Thymus (tissue), 11 donors: Measurements from ENCODE around the gene PUM2. TPM values are rescaled to one million over a fixed set of nuclear protein-coding genes. Genes with fewer than 3 reads are reported as not detected.

Source experiments
- DNase-seq, 9 donors: peaks; one replicate each; pipeline ENCODE4 v3.0.0-alpha.2; 2013; ENCODE audit warnings: low spot score in 9 of 9, low read depth in 6 of 9, missing footprints in 1 of 9
- H3K27ac ChIP-seq, 2 donors: one replicate each; pipeline ENCODE4 v1.5.1; 2013; ENCODE audit warnings: control low read depth in 1 of 2, low read depth in 1 of 2, low read length in 1 of 2, mild to moderate bottlenecking in 1 of 2, moderate library complexity in 1 of 2
- H3K27me3 ChIP-seq, 2 donors: one replicate each; pipeline ENCODE4 v1.5.1; 2013; ENCODE audit warnings: low read length in 1 of 2; ENCODE audit not compliant: control insufficient read depth in 2 of 2, insufficient read depth in 1 of 2
- H3K36me3 ChIP-seq, 2 donors: one replicate each; pipeline ENCODE4 v1.5.1; 2013; ENCODE audit warnings: low read length in 1 of 2, mild to moderate bottlenecking in 1 of 2, moderate library complexity in 1 of 2; ENCODE audit not compliant: control insufficient read depth in 2 of 2, insufficient read depth in 2 of 2
- H3K4me1 ChIP-seq, 2 donors: one replicate each; pipeline ENCODE4 v1.5.1; 2013; ENCODE audit warnings: low read length in 2 of 2; ENCODE audit not compliant: control insufficient read depth in 2 of 2, insufficient read depth in 2 of 2
- H3K4me3 ChIP-seq, 2 donors: one replicate each; pipeline ENCODE4 v1.5.1; 2013; ENCODE audit warnings: low read length in 2 of 2, control low read depth in 1 of 2, mild to moderate bottlenecking in 1 of 2
- H3K9me3 ChIP-seq, 2 donors: one replicate each; pipeline ENCODE4 v1.5.1; 2013; ENCODE audit warnings: low read length in 1 of 2, mild to moderate bottlenecking in 1 of 2; ENCODE audit not compliant: control insufficient read depth in 2 of 2, insufficient read depth in 1 of 2
- WGBS: extraction: QIAGEN DNeasy Blood & Tissue Kit; methylation state at CpG from one replicate; pipeline ENCODE4 v1.1.7; 2013; 5-methylcytosine and 5-hydroxymethylcytosine counted together
- polyA plus RNA-seq: library from polyadenylated mRNA; stranded (reverse); fragments of 200-250 nt; gene quantifications from one replicate; pipeline ENCODE4 v1.2.3, GENCODE V29; 2013
- total RNA-seq: library from RNA; stranded (reverse); fragments of 120-200 nt; gene quantifications from one replicate; pipeline ENCODE4 v1.2.4, GENCODE V29; 2013
- donor health status: healthy.

PUM2 gene
- total and polyA plus RNA-seq, 2 donors = 40.2 to 66.8 TPM

GRCh38 chr2:20211420-20211819 is 139.2 kb downstream of the PUM2 start:
- 90% methylated on average over 12 of the region's 12 CpGs for WGBS
- Histone ChIP-seq H3K4me3 (no peak overlapping the region), H3K36me3 (no peaks in the 10 kb centered on the region), H3K27ac (no peak overlapping the region), H3K27me3 (no peaks in the 10 kb centered on the region), H3K4me1 (peaks cover 0 to 47% of the 10 kb centered on the region in 2 donors), H3K9me3 (peaks cover 0 to 4% of the 10 kb centered on the region in 2 donors)
- no peak for DNase-seq

GRCh38 chr2:20210462-20210861 is 140.2 kb downstream of the PUM2 start:
- H3K36me3 ChIP-seq = no peaks in the 10 kb centered on the region
- H3K27me3 ChIP-seq = no peaks in the 10 kb centered on the region
- peaks cover 0 to 44% of the 10 kb centered on the region in 2 donors for H3K4me1 ChIP-seq
- 44% methylated on average over 8 of the region's 8 CpGs for WGBS
- no peak for DNase-seq
- H3K4me3 ChIP-seq = no peak overlapping the region
- no peak overlapping the region for H3K27ac ChIP-seq
- peaks cover 0 to 4% of the 10 kb centered on the region in 2 donors for H3K9me3 ChIP-seq

- WGBS = 89% methylated on average over 21 of the region's 21 CpGs
- peaks cover 0 to 44% of the 10 kb centered on the region in 2 donors for H3K4me1 ChIP-seq
- H3K27ac ChIP-seq = no peak overlapping the region
- H3K27me3 ChIP-seq = no peaks in the 10 kb centered on the region
- H3K36me3 ChIP-seq = no peaks in the 10 kb centered on the region
- no peak overlapping the region for H3K4me3 ChIP-seq
- DNase-seq = no peak
- H3K9me3 ChIP-seq = peaks cover 0 to 4% of the 10 kb centered on the region in 2 donors
Measured at GRCh38 chr2:20209373-20210109, 141.1 kb downstream of the PUM2 start.

GRCh38 chr2:20208476-20208859 is 142.2 kb downstream of the PUM2 start:
- Histone ChIP-seq H3K36me3 (no peaks in the 10 kb centered on the region), H3K4me3 (no peak overlapping the region), H3K27ac (peak overlapping the region in 1 of 2 donors; percentile 32), H3K9me3 (peaks cover 0 to 4% of the 10 kb centered on the region in 2 donors), H3K27me3 (no peaks in the 10 kb centered on the region), H3K4me1 (peaks cover 0 to 33% of the 10 kb centered on the region in 2 donors)
- DNase-seq = no peak
- 81% methylated on average over 5 of the region's 5 CpGs for WGBS

GRCh38 chr2:20207051-20207450 is 143.6 kb downstream of the PUM2 start:
- no peaks in the 10 kb centered on the region for H3K36me3 ChIP-seq
- H3K4me3 ChIP-seq = no peak overlapping the region
- peaks cover 0 to 19% of the 10 kb centered on the region in 2 donors for H3K4me1 ChIP-seq
- H3K27ac ChIP-seq = no peak overlapping the region
- H3K27me3 ChIP-seq = no peaks in the 10 kb centered on the region
- DNase-seq = no peak
- 54% methylated on average over 5 of the region's 5 CpGs for WGBS
- peaks cover 0 to 4% of the 10 kb centered on the region in 2 donors for H3K9me3 ChIP-seq

- no peak for DNase-seq
- Histone ChIP-seq H3K4me1 (peaks cover 0 to 13% of the 10 kb centered on the region in 2 donors), H3K36me3 (no peaks in the 10 kb centered on the region), H3K9me3 (peaks cover 0 to 4% of the 10 kb centered on the region in 2 donors), H3K4me3 (no peak overlapping the region), H3K27me3 (no peaks in the 10 kb centered on the region), H3K27ac (no peak overlapping the region)
- WGBS = 95% methylated on average over 10 of the region's 10 CpGs
Measured at GRCh38 chr2:20205915-20206524, 144.6 kb downstream of the PUM2 start.

GRCh38 chr2:20205069-20205468 is 145.6 kb downstream of the PUM2 start:
- no peaks in the 10 kb centered on the region for H3K27me3 ChIP-seq
- H3K4me1 ChIP-seq = peaks cover 0 to 13% of the 10 kb centered on the region in 2 donors
- WGBS = 93% methylated on average over 7 of the region's 7 CpGs
- no peak overlapping the region for H3K4me3 ChIP-seq
- H3K9me3 ChIP-seq = peaks cover 0 to 4% of the 10 kb centered on the region in 2 donors
- DNase-seq = no peak
- no peak overlapping the region for H3K27ac ChIP-seq
- no peaks in the 10 kb centered on the region for H3K36me3 ChIP-seq

GRCh38 chr2:20203521-20204225 is 147.0 kb downstream of the PUM2 start:
- DNase-seq = no peak
- no peaks in the 10 kb centered on the region for H3K27me3 ChIP-seq
- WGBS = 92% methylated on average over 17 of the region's 17 CpGs
- no peak overlapping the region for H3K4me3 ChIP-seq
- peaks cover 0 to 13% of the 10 kb centered on the region in 2 donors for H3K4me1 ChIP-seq
- H3K9me3 ChIP-seq = no peaks in the 10 kb centered on the region
- no peaks in the 10 kb centered on the region for H3K36me3 ChIP-seq
- H3K27ac ChIP-seq = no peak overlapping the region

GRCh38 chr2:20203072-20203471 is 147.6 kb downstream of the PUM2 start:
- no peaks in the 10 kb centered on the region for H3K9me3 ChIP-seq
- peaks cover 0 to 10% of the 10 kb centered on the region in 2 donors for H3K4me1 ChIP-seq
- 97% methylated on average over 10 of the region's 10 CpGs for WGBS
- DNase-seq = no peak
- H3K27ac ChIP-seq = no peak overlapping the region
- H3K36me3 ChIP-seq = no peaks in the 10 kb centered on the region
- no peak overlapping the region for H3K4me3 ChIP-seq
- H3K27me3 ChIP-seq = no peaks in the 10 kb centered on the region
